Esophagus muscularis mucosa (tissue), 4 donors: ENCODE measurements around the gene SKP1.

Source experiments
- CTCF ChIP-seq, 3 experiments: fragments of 200-600 bp in 2 of 3; fragments of 450-650 bp in 1 of 3; sonication (generic) in 2 of 3; IDR thresholded peaks; one replicate each; pipeline ENCODE4 v1.5.1; 2017 to 2019; ENCODE audit warnings: antibody characterized with exemption in 3 of 3, mild to moderate bottlenecking in 2 of 3, moderate library complexity in 1 of 3
- EP300 ChIP-seq: sonication (generic); formaldehyde crosslinking; IDR thresholded peaks from one replicate; pipeline ENCODE4 v1.6.1; 2017; ENCODE audit warnings: antibody characterized with exemption
- POLR2A ChIP-seq: fragments of 450-650 bp; IDR thresholded peaks from one replicate; pipeline ENCODE4 v1.6.1; 2017; ENCODE audit warnings: antibody characterized with exemption, moderate library complexity, mild to moderate bottlenecking, low read depth
- POLR2AphosphoS5 ChIP-seq, 2 donors: sonication (generic); formaldehyde crosslinking; IDR thresholded peaks; one replicate each; pipeline ENCODE4 v1.6.1; 2017; ENCODE audit warnings: antibody characterized with exemption in 2 of 2

GRCh38 chr5:134116789-134117761, 59.7 kb downstream of the SKP1 start:
- TF ChIP-seq POLR2AphosphoS5 (IDR thresholded peaks at IDR 0.05), result no peak
- TF ChIP-seq EP300, result no peak
- TF ChIP-seq POLR2A, result no peak
- no peak for TF ChIP-seq CTCF (IDR thresholded peaks at IDR 0.05)
